Endothelial cell (in vitro differentiated cells): Measurements from ENCODE around the gene THBS4. TPM values are rescaled to one million over a fixed set of nuclear protein-coding genes. Genes with fewer than 3 reads are reported as not detected.

Experiments used
- DNase-seq: peaks from one replicate; pipeline ENCODE4 v3.0.0; 2021; ENCODE audit warnings: low spot score
- H3K27ac Mint-ChIP-seq: one replicate; pipeline ENCODE4 v1.8.0; 2021; ENCODE audit warnings: mixed read lengths, inconsistent platforms; ENCODE audit not compliant: unreplicated experiment
- H3K27me3 Mint-ChIP-seq: one replicate; pipeline ENCODE4 v1.8.0; 2021; ENCODE audit warnings: mild to moderate bottlenecking, moderate library complexity, mixed read lengths, inconsistent platforms; ENCODE audit not compliant: unreplicated experiment
- H3K36me3 Mint-ChIP-seq: one replicate; pipeline ENCODE4 v1.8.0; 2021; ENCODE audit warnings: mild to moderate bottlenecking, low read depth, mixed read lengths, inconsistent platforms; ENCODE audit not compliant: unreplicated experiment
- H3K4me1 Mint-ChIP-seq: one replicate; pipeline ENCODE4 v1.8.0; 2021; ENCODE audit warnings: mild to moderate bottlenecking, mixed read lengths, inconsistent platforms; ENCODE audit not compliant: unreplicated experiment
- H3K4me3 Mint-ChIP-seq: one replicate; pipeline ENCODE4 v1.8.0; 2021; ENCODE audit warnings: mild to moderate bottlenecking, mixed read lengths, inconsistent platforms; ENCODE audit not compliant: unreplicated experiment
- H3K9me3 Mint-ChIP-seq: one replicate; pipeline ENCODE4 v1.8.0; 2021; ENCODE audit warnings: mixed read lengths, inconsistent platforms; ENCODE audit not compliant: unreplicated experiment
- total RNA-seq: library from RNA; stranded (reverse); fragmentation: NEBNext Ultra II Directional; extraction: Animal tissue kit (Norgen Biotek cat#: 25700); gene quantifications from one replicate; pipeline ENCODE4 v1.2.1, GENCODE V29; 2021; ENCODE audit not compliant: unreplicated experiment
- TF ChIP-seq, protein P1 (sequence below): fragments of 200-600 bp; sonication (generic); IDR thresholded peaks from one replicate; pipeline ENCODE4 v1.5.0; 2021; ENCODE audit warnings: antibody characterized with exemption; ENCODE audit not compliant: unreplicated experiment

The THBS4 gene
- total RNA-seq, 1 donor from 2014 or later: 3.0 TPM

- Mint-ChIP-seq H3K27me3 (peaks cover 3% of the 10 kb centered on the region), H3K4me1 (peaks cover 11% of the 10 kb centered on the region), H3K27ac (no peak overlapping the region), H3K9me3 (no peaks in the 10 kb centered on the region), H3K4me3 (no peak overlapping the region), H3K36me3 (no peaks in the 10 kb centered on the region)
- no peak for DNase-seq
- TF ChIP-seq, protein P1, sequence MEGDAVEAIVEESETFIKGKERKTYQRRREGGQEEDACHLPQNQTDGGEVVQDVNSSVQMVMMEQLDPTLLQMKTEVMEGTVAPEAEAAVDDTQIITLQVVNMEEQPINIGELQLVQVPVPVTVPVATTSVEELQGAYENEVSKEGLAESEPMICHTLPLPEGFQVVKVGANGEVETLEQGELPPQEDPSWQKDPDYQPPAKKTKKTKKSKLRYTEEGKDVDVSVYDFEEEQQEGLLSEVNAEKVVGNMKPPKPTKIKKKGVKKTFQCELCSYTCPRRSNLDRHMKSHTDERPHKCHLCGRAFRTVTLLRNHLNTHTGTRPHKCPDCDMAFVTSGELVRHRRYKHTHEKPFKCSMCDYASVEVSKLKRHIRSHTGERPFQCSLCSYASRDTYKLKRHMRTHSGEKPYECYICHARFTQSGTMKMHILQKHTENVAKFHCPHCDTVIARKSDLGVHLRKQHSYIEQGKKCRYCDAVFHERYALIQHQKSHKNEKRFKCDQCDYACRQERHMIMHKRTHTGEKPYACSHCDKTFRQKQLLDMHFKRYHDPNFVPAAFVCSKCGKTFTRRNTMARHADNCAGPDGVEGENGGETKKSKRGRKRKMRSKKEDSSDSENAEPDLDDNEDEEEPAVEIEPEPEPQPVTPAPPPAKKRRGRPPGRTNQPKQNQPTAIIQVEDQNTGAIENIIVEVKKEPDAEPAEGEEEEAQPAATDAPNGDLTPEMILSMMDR: no peak
Measured at GRCh38 chr5:80067531-80068245, 32.5 kb downstream of the THBS4 start.

GRCh38 chr5:80068246-80068636 lies 33.1 kb downstream of the THBS4 start:
- Mint-ChIP-seq H3K4me1 (peaks cover 11% of the 10 kb centered on the region), H3K27me3 (peaks cover 3% of the 10 kb centered on the region)

DNA sequence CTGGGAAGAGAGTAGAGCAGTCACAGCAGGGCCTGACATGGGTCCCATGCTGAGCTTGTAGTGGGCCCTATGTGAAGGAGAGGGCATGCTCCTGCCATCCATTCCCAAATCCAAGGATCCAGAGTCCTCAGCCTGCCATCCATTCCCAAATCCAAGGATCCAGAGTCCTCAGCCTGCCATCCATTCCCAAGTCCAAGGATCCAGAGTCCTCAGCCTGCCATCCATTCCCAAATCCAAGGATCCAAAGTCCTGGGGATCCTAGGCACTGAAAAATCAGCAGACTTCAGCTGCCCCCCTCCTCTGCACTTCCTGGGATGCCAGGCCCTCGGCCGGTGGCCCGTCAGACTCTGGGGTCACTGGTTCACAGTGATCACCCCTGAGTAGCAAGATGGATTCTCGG lies 33.6 kb downstream of the THBS4 start:
- Mint-ChIP-seq H3K27me3 (peaks cover 1% of the 10 kb centered on the region), H3K36me3 (no peaks in the 10 kb centered on the region), H3K27ac (no peak overlapping the region), H3K4me1 (peaks cover 11% of the 10 kb centered on the region), H3K9me3 (no peaks in the 10 kb centered on the region), H3K4me3 (no peak overlapping the region)
- DNase-seq: no peak
- TF ChIP-seq, protein P1: no peak

More at GRCh38 chr5:80068246-80068636, 33.1 kb downstream of the THBS4 start:
- Mint-ChIP-seq H3K4me3 (no peak overlapping the region), H3K27ac (no peak overlapping the region), H3K9me3 (no peaks in the 10 kb centered on the region), H3K36me3 (no peaks in the 10 kb centered on the region)
- DNase-seq: no peak
- TF ChIP-seq, protein P1: no peak

GRCh38 chr5:80069251-80069800 lies 34.2 kb downstream of the THBS4 start:
- Mint-ChIP-seq H3K27me3 (peaks cover 1% of the 10 kb centered on the region), H3K9me3 (no peaks in the 10 kb centered on the region), H3K4me1 (peaks cover 11% of the 10 kb centered on the region), H3K4me3 (no peak overlapping the region), H3K36me3 (no peaks in the 10 kb centered on the region), H3K27ac (no peak overlapping the region)
- DNase-seq: no peak
- TF ChIP-seq, protein P1: no peak

DNA sequence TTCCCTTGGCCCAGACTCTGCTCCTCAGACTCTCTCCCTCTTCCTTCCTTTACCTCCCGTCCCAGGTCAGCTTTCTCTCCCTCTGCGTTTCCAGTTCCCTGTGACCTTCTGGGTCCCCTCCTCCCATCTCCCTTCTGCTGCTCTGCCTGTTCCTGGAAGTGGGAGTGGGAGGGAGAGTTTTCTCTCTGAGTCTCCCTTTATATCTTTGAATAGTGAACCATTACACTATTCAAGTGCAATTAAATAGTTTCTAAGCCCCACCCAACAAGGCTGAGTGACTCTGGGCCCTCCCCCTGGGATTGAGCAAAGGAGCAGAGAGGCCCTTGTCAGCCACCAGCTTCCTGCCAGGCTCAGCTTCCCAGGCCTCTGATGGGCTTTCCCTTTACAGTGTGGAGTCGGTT lies 34.8 kb downstream of the THBS4 start:
- TF ChIP-seq, protein P1: no peak
- Mint-ChIP-seq H3K27me3 (peaks cover 1% of the 10 kb centered on the region), H3K36me3 (no peaks in the 10 kb centered on the region)

More for the DNA sequence above, 34.8 kb downstream of the THBS4 start:
- no peak overlapping the region for H3K27ac Mint-ChIP-seq
- H3K9me3 Mint-ChIP-seq: no peaks in the 10 kb centered on the region
- DNase-seq: no peak
- H3K4me1 Mint-ChIP-seq: peaks cover 11% of the 10 kb centered on the region
- no peak overlapping the region for H3K4me3 Mint-ChIP-seq
